ENCODE data around the gene NCAPG2.
"Not testable (repeated sequence)": the region's sequence is repeated elsewhere in the genome, so short reads cannot be mapped to it uniquely, and the experiment has no call there.

The NCAPG2 gene

DNA sequence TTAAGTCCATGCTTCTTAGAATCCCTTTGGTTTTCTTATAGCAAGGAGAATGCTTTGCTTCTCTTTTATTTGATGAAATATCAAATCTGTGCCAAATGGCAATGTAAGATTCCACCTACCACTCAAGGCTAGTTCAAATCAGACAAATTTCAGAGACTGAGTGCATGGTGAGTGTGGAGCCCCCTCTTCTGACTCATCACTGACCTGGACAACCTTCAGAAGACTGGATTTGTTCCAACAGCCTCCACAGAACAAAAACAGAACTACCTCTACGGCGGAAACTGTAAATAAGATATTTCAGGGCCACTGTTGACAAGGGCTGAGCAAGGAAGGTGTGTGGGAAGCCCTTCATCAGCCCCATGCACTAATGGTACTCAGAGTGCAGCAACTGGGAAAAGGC, 21.1 kb downstream of the NCAPG2 start:
- H3K27me3 ChIP-seq (ENCODE audit: insufficient read depth, low read length) = no peaks in the 10 kb centered on the region
- no peak overlapping the region for H3K4me3 ChIP-seq (ENCODE audit: low read length)
- no peaks in the 10 kb centered on the region for H3K4me1 ChIP-seq (ENCODE audit: insufficient read depth, low read length)
- H3K9ac ChIP-seq (ENCODE audit: low read depth, low read length) = no peak overlapping the region
- no peaks in the 10 kb centered on the region for H3K9me3 ChIP-seq (ENCODE audit: insufficient read depth, low read depth, low read length)
- H3K27ac ChIP-seq (ENCODE audit: low read length) = no peak overlapping the region
- H3K36me3 ChIP-seq (ENCODE audit: insufficient read depth, low read depth, low read length) = peaks cover 99% of the 10 kb centered on the region

DNA sequence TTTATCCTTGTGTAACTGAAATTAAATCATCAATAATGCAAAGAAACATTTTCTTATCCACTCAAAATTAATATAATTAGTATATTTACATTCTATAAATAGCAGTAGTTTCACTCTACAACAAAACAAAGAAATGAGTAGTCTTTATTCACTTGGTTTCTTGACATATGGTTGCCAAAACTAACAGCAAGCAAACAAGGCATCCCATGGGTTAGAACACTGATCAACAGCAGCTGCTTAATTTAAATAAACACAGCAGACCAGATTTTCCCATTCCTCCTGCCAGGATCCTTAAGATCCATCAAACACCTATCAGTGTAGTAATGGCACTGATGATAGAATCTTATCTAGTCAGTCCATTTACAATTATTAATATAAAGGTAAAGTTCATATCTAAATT, 22.1 kb downstream of the NCAPG2 start:
- Histone ChIP-seq H3K27me3 (ENCODE audit: insufficient read depth, low read length) (no peaks in the 10 kb centered on the region), H3K4me3 (ENCODE audit: low read length) (no peak overlapping the region), H3K4me1 (ENCODE audit: insufficient read depth, low read length) (no peaks in the 10 kb centered on the region), H3K9ac (ENCODE audit: low read depth, low read length) (no peak overlapping the region), H3K27ac (ENCODE audit: low read length) (no peak overlapping the region), H3K36me3 (ENCODE audit: insufficient read depth, low read depth, low read length) (peaks cover 98% of the 10 kb centered on the region), H3K9me3 (ENCODE audit: insufficient read depth, low read depth, low read length) (no peaks in the 10 kb centered on the region)

DNA sequence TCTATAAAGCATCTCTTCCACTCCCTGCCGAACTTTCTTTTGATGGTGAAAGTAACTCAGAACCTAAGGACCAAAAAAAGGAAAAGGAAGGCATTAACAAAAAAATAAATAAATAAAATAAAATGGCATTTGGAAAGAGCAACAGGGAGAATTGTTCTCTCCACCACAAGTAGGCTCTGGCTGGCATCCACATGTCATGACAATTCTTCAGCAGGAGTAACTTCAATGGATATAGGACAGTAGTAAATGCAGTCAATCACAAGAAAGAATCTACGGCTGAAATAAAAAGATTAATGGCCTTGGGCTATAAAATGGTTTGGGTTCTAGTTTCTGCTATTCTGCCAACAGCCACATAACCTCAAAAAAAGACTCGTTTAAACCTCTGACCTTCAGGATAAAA, 23.9 kb downstream of the NCAPG2 start:
- Histone ChIP-seq H3K4me1 (ENCODE audit: insufficient read depth, low read length) (no peaks in the 10 kb centered on the region), H3K27me3 (ENCODE audit: insufficient read depth, low read length) (no peaks in the 10 kb centered on the region), H3K9me3 (ENCODE audit: insufficient read depth, low read depth, low read length) (no peaks in the 10 kb centered on the region), H3K9ac (ENCODE audit: low read depth, low read length) (no peak overlapping the region), H3K27ac (ENCODE audit: low read length) (no peak overlapping the region), H3K36me3 (ENCODE audit: insufficient read depth, low read depth, low read length) (peaks cover 97% of the 10 kb centered on the region), H3K4me3 (ENCODE audit: low read length) (no peak overlapping the region)

DNA sequence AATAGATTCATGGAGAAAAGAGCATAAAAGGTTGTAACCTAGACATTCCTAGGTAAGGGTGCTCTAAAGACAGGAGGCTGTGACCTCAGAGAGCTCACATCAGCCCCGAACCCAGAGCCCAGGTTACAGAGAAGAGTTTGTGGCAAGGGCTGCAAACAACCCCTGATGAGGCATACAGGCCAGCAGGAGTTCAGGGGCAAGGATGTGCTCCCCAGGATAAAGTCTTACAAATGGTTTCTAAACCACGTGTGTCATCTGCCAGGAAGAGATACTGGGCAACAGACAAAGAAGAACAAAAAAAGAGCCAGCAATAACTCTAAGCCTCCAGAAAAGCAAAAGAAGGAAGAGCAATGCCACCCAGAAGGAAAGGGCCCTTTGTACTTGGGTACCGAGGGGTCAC, 27.7 kb downstream of the NCAPG2 start:
- Histone ChIP-seq H3K27ac (ENCODE audit: low read length) (no peak overlapping the region), H3K36me3 (ENCODE audit: insufficient read depth, low read depth, low read length) (peaks cover 94% of the 10 kb centered on the region), H3K27me3 (ENCODE audit: insufficient read depth, low read length) (no peaks in the 10 kb centered on the region)

DNA sequence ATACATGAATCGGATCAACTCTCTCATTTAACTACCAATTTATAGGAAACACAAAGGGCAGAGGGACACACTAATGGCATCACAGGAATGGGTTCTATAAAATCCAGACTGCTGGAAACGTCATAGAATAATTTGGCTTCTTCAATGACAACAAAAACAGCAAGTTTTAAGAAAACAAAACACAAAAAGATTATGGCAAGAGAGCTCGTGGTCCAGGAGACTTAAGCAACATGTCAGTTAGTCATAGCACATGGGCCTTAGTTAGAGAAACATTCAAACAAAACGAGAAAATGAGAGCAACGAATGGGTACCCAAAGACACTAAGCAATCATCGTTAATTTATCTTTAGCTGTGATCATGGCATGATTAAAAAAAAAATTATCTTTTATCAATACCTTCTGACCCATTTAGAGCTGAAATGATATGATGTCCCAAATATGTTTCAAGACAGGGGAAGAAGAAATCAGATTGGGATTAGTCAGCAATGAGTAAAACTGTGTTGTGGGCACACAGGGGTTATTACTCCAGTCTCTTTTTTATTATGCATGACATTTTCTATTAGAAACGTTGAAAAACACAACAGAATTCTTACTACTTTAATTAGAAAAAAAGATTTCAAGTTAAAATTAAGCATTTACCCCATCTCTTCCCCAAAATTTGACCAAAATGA, 28.3 kb downstream of the NCAPG2 start:
- H3K9me3 ChIP-seq (ENCODE audit: insufficient read depth, low read depth, low read length) = no peaks in the 10 kb centered on the region
- no peaks in the 10 kb centered on the region for H3K27me3 ChIP-seq (ENCODE audit: insufficient read depth, low read length)
- H3K4me3 ChIP-seq (ENCODE audit: low read length) = no peak overlapping the region
- H3K36me3 ChIP-seq (ENCODE audit: insufficient read depth, low read depth, low read length) = peaks cover 94% of the 10 kb centered on the region
- H3K9ac ChIP-seq (ENCODE audit: low read depth, low read length) = no peak overlapping the region
- no peak overlapping the region for H3K27ac ChIP-seq (ENCODE audit: low read length)
- no peaks in the 10 kb centered on the region for H3K4me1 ChIP-seq (ENCODE audit: insufficient read depth, low read length)

More for the DNA sequence above, 27.7 kb downstream of the NCAPG2 start:
- Histone ChIP-seq H3K4me1 (ENCODE audit: insufficient read depth, low read length) (no peaks in the 10 kb centered on the region), H3K4me3 (ENCODE audit: low read length) (no peak overlapping the region), H3K9me3 (ENCODE audit: insufficient read depth, low read depth, low read length) (no peaks in the 10 kb centered on the region), H3K9ac (ENCODE audit: low read depth, low read length) (no peak overlapping the region)

DNA sequence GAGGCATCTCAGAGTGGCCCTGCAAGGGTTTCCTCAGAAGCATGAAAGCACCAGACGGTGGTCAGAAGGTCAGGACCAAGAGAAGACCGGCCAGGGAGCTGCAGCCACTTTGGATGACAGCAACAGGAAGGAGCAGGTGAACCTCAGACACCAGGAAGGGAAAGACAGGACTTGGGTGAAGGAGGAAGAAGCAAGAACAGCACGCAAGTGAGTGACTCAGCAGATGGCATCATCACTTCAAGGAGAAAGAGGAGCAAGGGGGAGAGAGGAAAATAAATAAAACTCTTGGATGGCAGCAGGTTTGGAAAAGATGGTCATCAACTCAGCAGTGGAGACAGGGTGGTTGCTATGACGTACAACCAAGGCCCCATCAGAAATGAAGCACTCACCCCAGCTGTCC, 31.6 kb downstream of the NCAPG2 start:
- H3K4me3 ChIP-seq (ENCODE audit: low read length) = no peak overlapping the region
- H3K4me1 ChIP-seq (ENCODE audit: insufficient read depth, low read length) = no peaks in the 10 kb centered on the region
- no peaks in the 10 kb centered on the region for H3K27me3 ChIP-seq (ENCODE audit: insufficient read depth, low read length)
- H3K27ac ChIP-seq (ENCODE audit: low read length) = no peak overlapping the region
- H3K9me3 ChIP-seq (ENCODE audit: insufficient read depth, low read depth, low read length) = no peaks in the 10 kb centered on the region
- H3K36me3 ChIP-seq (ENCODE audit: insufficient read depth, low read depth, low read length) = peaks cover 87% of the 10 kb centered on the region
- no peak overlapping the region for H3K9ac ChIP-seq (ENCODE audit: low read depth, low read length)

DNA sequence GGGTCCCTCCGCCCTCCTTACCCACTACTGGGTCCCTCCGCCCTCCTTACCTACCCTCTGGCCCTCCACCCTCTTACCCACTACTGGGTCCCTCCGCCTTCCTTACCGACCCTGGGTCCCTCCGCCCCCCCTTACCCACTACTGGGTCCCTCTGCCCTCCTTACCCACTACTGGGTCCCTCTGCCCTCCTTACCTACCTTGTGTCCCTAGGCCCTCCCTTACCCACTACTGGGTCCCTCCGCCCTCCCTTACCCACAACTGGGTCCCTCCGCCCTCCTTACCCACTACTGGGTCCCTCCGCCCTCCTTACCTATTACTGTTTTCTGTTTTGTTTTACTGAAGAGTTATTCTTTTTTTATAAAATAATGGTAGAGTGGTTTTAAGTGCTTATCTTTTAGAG, 36.5 kb downstream of the NCAPG2 start:
- H3K27me3 ChIP-seq (ENCODE audit: insufficient read depth, low read length) = not testable (repeated sequence)

DNA sequence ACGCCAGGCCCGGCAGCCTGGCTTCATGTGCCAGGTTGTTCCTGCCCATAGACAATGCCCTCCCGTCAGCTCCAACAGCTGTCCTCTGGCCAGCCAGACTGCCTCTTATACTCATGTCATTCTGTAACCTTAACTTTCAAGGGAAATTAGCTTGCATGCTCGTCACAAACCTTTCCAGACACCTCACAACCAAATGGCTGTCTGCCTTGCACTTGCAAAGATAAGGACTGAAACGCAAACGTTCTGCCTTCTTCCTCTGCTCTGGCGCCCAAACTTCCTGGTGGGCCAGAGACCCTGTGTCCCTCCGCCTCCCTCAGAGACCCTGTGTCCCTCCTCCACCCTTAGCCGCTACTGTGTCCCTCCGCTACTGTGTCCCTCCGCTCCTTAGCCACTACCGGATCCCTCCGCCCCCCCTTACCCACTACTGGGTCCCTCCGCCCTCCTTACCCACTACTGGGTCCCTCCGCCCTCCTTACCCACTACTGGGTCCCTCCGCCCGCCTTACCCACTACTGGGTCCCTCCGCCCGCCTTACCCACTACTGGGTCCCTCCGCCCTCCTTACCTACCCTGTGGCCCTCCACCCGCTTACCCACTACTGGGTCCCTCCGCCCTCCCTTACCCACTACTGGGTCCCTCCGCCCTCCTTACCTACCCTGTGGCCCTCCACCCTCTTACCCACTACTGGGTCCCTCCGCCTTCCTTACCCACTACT, 37.5 kb downstream of the NCAPG2 start:
- H3K27me3 ChIP-seq (ENCODE audit: insufficient read depth, low read length); H3K27ac ChIP-seq (ENCODE audit: low read length); H3K9me3 ChIP-seq (ENCODE audit: insufficient read depth, low read depth, low read length); H3K9ac ChIP-seq (ENCODE audit: low read depth, low read length); H3K4me3 ChIP-seq (ENCODE audit: low read length); H3K4me1 ChIP-seq (ENCODE audit: insufficient read depth, low read length): not testable (repeated sequence)
- peaks cover 80% of the 10 kb centered on the region for H3K36me3 ChIP-seq (ENCODE audit: insufficient read depth, low read depth, low read length)

More for the DNA sequence above, 36.5 kb downstream of the NCAPG2 start:
- not testable (repeated sequence) for H3K4me3 ChIP-seq (ENCODE audit: low read length); H3K9me3 ChIP-seq (ENCODE audit: insufficient read depth, low read depth, low read length); H3K4me1 ChIP-seq (ENCODE audit: insufficient read depth, low read length); H3K27ac ChIP-seq (ENCODE audit: low read length); H3K9ac ChIP-seq (ENCODE audit: low read depth, low read length)
- H3K36me3 ChIP-seq (ENCODE audit: insufficient read depth, low read depth, low read length) = peaks cover 77% of the 10 kb centered on the region

DNA sequence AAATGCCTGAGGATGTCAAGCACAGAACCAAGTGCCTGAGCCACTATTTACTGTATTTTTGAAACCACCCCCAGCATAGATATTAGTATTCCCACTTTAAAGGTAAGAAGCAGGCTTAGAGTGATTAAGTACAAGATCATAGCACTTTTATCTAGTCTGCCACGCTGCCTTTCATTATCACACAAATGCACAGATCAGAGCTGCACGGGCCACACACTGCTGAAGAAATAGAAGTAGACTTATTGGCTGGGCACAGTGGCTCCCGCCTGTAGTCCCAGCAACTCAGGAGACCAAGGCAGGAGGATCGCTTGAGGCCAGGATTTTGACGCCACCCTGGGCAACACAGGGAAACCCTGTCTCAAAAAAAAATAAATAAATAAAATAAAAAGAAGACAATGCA, 38.2 kb downstream of the NCAPG2 start:
- Histone ChIP-seq H3K4me1 (ENCODE audit: insufficient read depth, low read length) (no peaks in the 10 kb centered on the region), H3K9ac (ENCODE audit: low read depth, low read length) (no peak overlapping the region), H3K27ac (ENCODE audit: low read length) (no peak overlapping the region), H3K36me3 (ENCODE audit: insufficient read depth, low read depth, low read length) (peaks cover 81% of the 10 kb centered on the region), H3K4me3 (ENCODE audit: low read length) (no peak overlapping the region), H3K27me3 (ENCODE audit: insufficient read depth, low read length) (no peaks in the 10 kb centered on the region), H3K9me3 (ENCODE audit: insufficient read depth, low read depth, low read length) (no peaks in the 10 kb centered on the region)

DNA sequence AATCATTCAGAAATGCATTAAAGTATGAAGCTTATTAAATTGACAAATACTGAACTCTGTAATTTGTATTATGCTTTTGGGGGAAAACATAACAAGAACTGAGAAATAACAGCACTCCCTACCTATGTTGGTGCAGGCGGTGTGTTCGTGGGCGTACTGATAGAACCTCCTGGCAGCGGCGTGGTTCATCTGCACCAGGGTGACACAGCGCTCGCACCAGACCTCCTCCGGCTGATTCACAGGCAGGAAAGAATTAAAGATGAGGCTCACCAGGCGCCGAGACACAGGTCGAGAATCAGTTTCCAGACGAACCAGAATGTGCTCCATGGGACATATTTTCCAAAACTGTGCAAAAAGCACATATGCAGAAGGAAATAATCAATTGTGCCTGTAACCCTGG, 40.2 kb downstream of the NCAPG2 start:
- Histone ChIP-seq H3K27ac (ENCODE audit: low read length) (no peak overlapping the region), H3K27me3 (ENCODE audit: insufficient read depth, low read length) (no peaks in the 10 kb centered on the region), H3K9ac (ENCODE audit: low read depth, low read length) (no peak overlapping the region), H3K9me3 (ENCODE audit: insufficient read depth, low read depth, low read length) (no peaks in the 10 kb centered on the region), H3K4me1 (ENCODE audit: insufficient read depth, low read length) (no peaks in the 10 kb centered on the region), H3K36me3 (ENCODE audit: insufficient read depth, low read depth, low read length) (peaks cover 82% of the 10 kb centered on the region), H3K4me3 (ENCODE audit: low read length) (no peak overlapping the region)

DNA sequence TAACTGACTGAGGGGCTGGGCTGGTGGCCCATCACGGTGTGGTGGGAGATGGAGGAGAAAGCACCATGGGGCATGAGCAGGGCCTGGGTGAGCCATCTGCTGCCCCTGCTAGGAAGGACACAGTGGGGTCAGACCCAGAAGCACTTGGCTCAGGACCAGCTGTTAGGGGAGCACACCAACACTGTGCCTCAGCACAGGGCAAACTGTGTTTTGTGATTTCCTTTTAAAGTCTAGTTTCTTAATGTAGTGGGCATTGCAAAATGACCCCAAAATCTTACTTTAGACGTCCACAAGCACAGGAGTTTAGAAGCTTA, 41.2 kb downstream of the NCAPG2 start:
- no peaks in the 10 kb centered on the region for H3K9me3 ChIP-seq (ENCODE audit: insufficient read depth, low read depth, low read length)
- 0 out of 2 replicates have a peak, but pooled peaks cover 1% of the 10 kb centered on the region for H3K4me1 ChIP-seq (ENCODE audit: insufficient read depth, low read length)
- no peaks in the 10 kb centered on the region for H3K27me3 ChIP-seq (ENCODE audit: insufficient read depth, low read length)
- H3K9ac ChIP-seq (ENCODE audit: low read depth, low read length) = no peak overlapping the region
- H3K4me3 ChIP-seq (ENCODE audit: low read length) = no peak overlapping the region
- no peak overlapping the region for H3K27ac ChIP-seq (ENCODE audit: low read length)
- peaks cover 80% of the 10 kb centered on the region for H3K36me3 ChIP-seq (ENCODE audit: insufficient read depth, low read depth, low read length)

DNA sequence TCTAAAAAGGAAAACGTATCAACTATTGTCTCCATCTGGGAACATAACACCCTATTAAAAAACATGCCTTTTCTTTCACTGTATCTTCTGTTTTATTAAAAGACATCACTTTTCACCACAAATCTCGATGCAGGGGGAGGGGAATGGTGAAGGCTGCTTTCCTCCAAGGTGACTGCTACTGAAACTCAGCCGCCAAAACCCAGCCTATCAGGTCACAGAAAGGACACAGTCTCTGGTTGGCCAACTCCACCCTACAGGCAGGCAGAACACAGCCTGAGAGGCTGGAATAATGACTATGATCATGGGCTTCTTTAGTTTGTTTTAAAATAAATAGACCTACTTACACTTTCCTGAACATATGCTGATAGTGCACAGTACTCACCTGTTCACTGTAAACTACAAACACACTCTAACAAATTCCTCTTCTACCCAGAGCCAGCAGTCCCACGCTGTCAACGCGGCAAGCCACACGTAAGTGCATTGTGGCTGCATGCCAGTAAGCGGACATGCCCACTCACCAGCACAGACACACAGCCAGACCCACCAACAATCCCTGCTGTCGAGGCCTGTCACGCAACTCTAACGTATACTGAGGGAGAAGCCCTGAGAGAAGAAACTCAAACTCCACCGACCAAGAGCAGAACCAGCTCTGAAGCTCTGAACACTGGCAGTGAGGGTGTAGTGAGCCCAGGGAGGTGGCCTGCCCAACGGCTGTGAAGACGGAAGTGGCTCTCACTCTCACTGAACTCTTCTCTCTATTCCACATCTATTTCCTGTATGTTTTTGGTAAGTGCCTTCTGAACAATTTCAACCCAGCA, 41.8 kb downstream of the NCAPG2 start:
- Histone ChIP-seq H3K27ac (ENCODE audit: low read length) (no peak overlapping the region), H3K27me3 (ENCODE audit: insufficient read depth, low read length) (no peaks in the 10 kb centered on the region), H3K4me1 (ENCODE audit: insufficient read depth, low read length) (peaks cover 5% of the 10 kb centered on the region; the same call in 1 of the 2 replicates), H3K4me3 (ENCODE audit: low read length) (no peak overlapping the region), H3K9me3 (ENCODE audit: insufficient read depth, low read depth, low read length) (no peaks in the 10 kb centered on the region), H3K36me3 (ENCODE audit: insufficient read depth, low read depth, low read length) (peaks cover 82% of the 10 kb centered on the region), H3K9ac (ENCODE audit: low read depth, low read length) (no peak overlapping the region)

All from iPS-20b (cell line).